Kidney (tissue), 14 donors: Measurements from ENCODE around the gene TBC1D10B. TPM values are rescaled to one million over a fixed set of nuclear protein-coding genes. Genes with fewer than 3 reads are reported as not detected.

Source experiments
- DNase-seq, 5 donors: peaks; one replicate each; pipeline ENCODE4 v3.0.0-alpha.2; 2013 to 2020
- FAIRE-seq: peaks from 2 replicates; lab custom pipeline; 2012; peaks lifted over from hg19 to GRCh38; lab: Jason Lieb, UNC
- H3K27ac ChIP-seq, 2 donors: one replicate each; pipeline ENCODE4 v1.7.0; 2013; ENCODE audit warnings: low read depth in 2 of 2, low read length in 2 of 2, inconsistent platforms in 1 of 2
- H3K27me3 ChIP-seq: one replicate; pipeline ENCODE4 v1.7.1; 2013; ENCODE audit warnings: low read length, inconsistent platforms; ENCODE audit not compliant: control insufficient read depth, insufficient read depth
- H3K36me3 ChIP-seq, 3 donors: one replicate each; pipeline versions ENCODE4 v1.7.0 to v1.7.1; 2013; ENCODE audit warnings: low read length in 3 of 3, control low read depth in 1 of 3, inconsistent platforms in 1 of 3; ENCODE audit not compliant: insufficient read depth in 3 of 3, control insufficient read depth in 2 of 3
- H3K4me1 ChIP-seq, 3 donors: one replicate each; pipeline versions ENCODE4 v1.7.0 to v1.7.1; 2013; ENCODE audit warnings: low read length in 3 of 3, inconsistent platforms in 1 of 3, low read depth in 1 of 3; ENCODE audit not compliant: control insufficient read depth in 2 of 3, insufficient read depth in 2 of 3
- H3K4me3 ChIP-seq, 3 donors: one replicate each; pipeline versions ENCODE4 v1.7.0 to v1.8.1; 2013; ENCODE audit warnings: low read length in 3 of 3, control low read depth in 1 of 3, inconsistent platforms in 1 of 3
- H3K9ac ChIP-seq, 3 donors: one replicate each; pipeline versions ENCODE4 v1.7.0 to v1.7.1; 2013; ENCODE audit warnings: low read length in 3 of 3, control low read depth in 1 of 3, inconsistent platforms in 1 of 3
- H3K9me3 ChIP-seq, 3 donors: one replicate each; pipeline versions ENCODE4 v1.7.0 to v1.7.1; 2013; ENCODE audit warnings: low read length in 3 of 3, control low read depth in 1 of 3, inconsistent platforms in 1 of 3; ENCODE audit not compliant: control insufficient read depth in 2 of 3, insufficient read depth in 1 of 3
- intact Hi-C: fragments of 100-400 bp; cut with DNase I; formaldehyde crosslinking; loops from one replicate; pipeline ENCODE4 v1.11.1; 2022
- polyA plus RNA-seq: library from polyadenylated mRNA; stranded (reverse); fragments of 350-450 nt; fragmentation: Illumina TruSeq; extraction: RNeasy Lipid Tissue Mini Kit (QIAGEN cat#74804); gene quantifications from one replicate; pipeline ENCODE4 v1.2.3, GENCODE V29; 2014; ENCODE audit warnings: low read depth, low replicate concordance; ENCODE audit not compliant: insufficient read depth
- total RNA-seq: library from RNA; stranded (reverse); fragmentation: NEBNext Ultra II Directional; extraction: Animal tissue kit (Norgen Biotek cat#: 25700); gene quantifications from one replicate; pipeline ENCODE4 v1.2.1, GENCODE V29; 2021
- TF ChIP-seq, protein P1 (sequence below): IDR thresholded peaks from 3 replicates; pipeline ENCODE4 v1.5.1; 2012; ENCODE audit warnings: mild to moderate bottlenecking, moderate library complexity, borderline replicate concordance; ENCODE audit not compliant: insufficient read depth; ENCODE audit errors: extremely low read depth
- donor health status: control.
- donor health status: control.
- donor health status: control.
- donor health status: control.
- donor health status: control.
- donor health status: DM: yes; HTN: yes; CAD: no.
- donor health status: Normal renal cell carcinoma (clear cell type).

Gene TBC1D10B
- total and polyA plus RNA-seq, 2 donors from 2014 or later: 30.1 to 32.7 TPM

DNA sequence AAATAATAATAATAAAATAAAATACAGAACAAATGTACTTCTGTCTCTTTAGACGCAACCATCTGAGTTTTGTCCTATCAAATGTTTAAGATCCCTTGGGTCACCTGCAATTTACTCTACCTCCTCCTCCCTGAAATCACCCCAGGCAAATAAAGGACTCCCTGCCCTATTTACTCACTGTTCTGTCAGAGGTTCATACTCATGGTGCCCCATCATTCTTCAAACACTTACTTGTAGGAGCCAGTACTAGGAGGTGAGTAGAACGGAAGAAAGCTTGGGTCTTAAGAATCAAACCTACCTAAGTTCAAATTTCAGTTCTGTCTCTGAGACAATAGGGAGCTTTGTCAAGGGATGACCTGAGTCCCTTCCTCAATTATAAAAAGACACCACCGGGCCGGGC lies 3.8 kb downstream of the TBC1D10B start:
- DNase-seq (no peak), FAIRE-seq (no peak)
- Histone ChIP-seq H3K27ac (no peak overlapping the region), H3K36me3 (peaks cover 0 to 17% (median 9%) of the 10 kb centered on the region in 3 donors), H3K4me3 (no peak overlapping the region), H3K4me1 (peaks cover 0 to 20% (median 4%) of the 10 kb centered on the region in 3 donors), H3K27me3 (no peaks in the 10 kb centered on the region), H3K9me3 (no peaks in the 10 kb centered on the region), H3K9ac (no peak overlapping the region)
- TF ChIP-seq, protein P1, sequence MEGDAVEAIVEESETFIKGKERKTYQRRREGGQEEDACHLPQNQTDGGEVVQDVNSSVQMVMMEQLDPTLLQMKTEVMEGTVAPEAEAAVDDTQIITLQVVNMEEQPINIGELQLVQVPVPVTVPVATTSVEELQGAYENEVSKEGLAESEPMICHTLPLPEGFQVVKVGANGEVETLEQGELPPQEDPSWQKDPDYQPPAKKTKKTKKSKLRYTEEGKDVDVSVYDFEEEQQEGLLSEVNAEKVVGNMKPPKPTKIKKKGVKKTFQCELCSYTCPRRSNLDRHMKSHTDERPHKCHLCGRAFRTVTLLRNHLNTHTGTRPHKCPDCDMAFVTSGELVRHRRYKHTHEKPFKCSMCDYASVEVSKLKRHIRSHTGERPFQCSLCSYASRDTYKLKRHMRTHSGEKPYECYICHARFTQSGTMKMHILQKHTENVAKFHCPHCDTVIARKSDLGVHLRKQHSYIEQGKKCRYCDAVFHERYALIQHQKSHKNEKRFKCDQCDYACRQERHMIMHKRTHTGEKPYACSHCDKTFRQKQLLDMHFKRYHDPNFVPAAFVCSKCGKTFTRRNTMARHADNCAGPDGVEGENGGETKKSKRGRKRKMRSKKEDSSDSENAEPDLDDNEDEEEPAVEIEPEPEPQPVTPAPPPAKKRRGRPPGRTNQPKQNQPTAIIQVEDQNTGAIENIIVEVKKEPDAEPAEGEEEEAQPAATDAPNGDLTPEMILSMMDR: no peak
- intact Hi-C loops: no loop called here

DNA sequence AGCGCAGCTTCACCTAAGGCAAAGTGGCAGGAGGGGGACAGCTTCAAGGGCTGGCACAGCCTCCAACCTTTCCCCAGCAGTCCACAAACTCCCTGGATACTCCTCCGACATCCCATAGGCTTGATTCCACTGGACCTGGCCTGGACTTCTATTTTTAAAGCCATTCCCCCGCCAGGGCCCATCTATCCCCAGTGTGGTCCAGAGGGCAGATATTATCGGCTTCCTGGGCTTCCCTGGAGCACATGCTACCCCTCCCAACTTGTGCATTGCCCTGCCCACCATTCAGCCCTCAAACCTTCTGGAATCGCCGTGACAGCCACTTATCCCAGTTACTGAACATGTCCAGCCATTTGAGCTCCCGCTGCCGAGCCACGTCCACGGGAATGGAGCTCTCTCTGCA lies 5.1 kb downstream of the TBC1D10B start:
- peaks cover 0 to 17% (median 4%) of the 10 kb centered on the region in 3 donors for H3K4me1 ChIP-seq
- no peaks in the 10 kb centered on the region for H3K9me3 ChIP-seq
- TF ChIP-seq, protein P1: no peak
- intact Hi-C loops: no loop called here
- no peak overlapping the region for H3K9ac ChIP-seq
- H3K36me3 ChIP-seq: peaks cover 0 to 17% (median 12%) of the 10 kb centered on the region in 3 donors
- H3K27ac ChIP-seq: no peak overlapping the region
- no peak overlapping the region for H3K4me3 ChIP-seq
- no peak for DNase-seq
- no peak for FAIRE-seq
- H3K27me3 ChIP-seq: no peaks in the 10 kb centered on the region

DNA sequence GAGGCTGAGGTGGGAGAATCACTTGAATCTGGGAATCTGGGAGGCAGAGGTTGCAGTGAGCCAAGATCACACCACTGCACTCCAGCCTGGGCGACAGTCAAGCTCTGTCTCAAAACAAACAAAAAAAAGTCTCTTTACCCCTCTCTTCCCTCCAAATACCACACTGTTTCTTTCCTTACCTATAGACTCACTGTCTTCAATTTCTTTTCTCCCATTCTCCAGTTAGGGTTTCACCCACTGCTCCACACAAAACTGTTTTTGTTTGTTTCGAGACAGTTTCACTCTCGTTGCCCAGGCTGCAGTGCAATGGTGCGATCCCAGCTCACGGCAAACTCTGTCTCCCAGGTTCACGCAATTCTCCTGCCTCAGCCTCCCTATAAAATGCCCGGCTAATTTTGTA lies 9.1 kb downstream of the TBC1D10B start:
- intact Hi-C loops: no loop called here
- TF ChIP-seq, protein P1: no peak
- no peaks in the 10 kb centered on the region for H3K27me3 ChIP-seq
- H3K36me3 ChIP-seq: peaks cover 2 to 29% (median 29%) of the 10 kb centered on the region in 3 donors
- DNase-seq (no peak), FAIRE-seq (no peak)
- H3K4me3 ChIP-seq: no peak overlapping the region
- H3K4me1 ChIP-seq: peaks cover 0 to 5% (median 4%) of the 10 kb centered on the region in 3 donors
- H3K9ac ChIP-seq: no peak overlapping the region
- no peaks in the 10 kb centered on the region for H3K9me3 ChIP-seq
- H3K27ac ChIP-seq: no peak overlapping the region

DNA sequence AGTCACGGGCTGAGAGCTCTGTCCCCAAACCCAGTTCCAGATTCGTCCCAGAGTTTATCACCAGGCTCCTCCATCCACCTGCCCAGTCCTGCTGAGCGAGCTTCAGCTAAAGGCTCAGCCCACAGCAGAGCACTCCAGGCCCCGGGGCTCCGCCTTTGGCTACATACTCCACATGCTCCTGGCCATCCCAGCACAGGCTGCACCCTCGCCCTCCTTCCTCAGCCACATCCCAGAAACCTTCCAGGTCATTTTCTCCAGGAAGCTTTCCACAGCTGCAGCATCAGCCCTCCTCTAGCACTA lies 10.5 kb downstream of the TBC1D10B start:
- FAIRE-seq (no peak), DNase-seq (no peak)
- H3K36me3 ChIP-seq: peaks cover 2 to 26% (median 22%) of the 10 kb centered on the region in 3 donors
- H3K27me3 ChIP-seq: no peaks in the 10 kb centered on the region
- H3K9ac ChIP-seq: no peak overlapping the region
- intact Hi-C loops: no loop called here
- no peak overlapping the region for H3K4me3 ChIP-seq
- H3K9me3 ChIP-seq: no peaks in the 10 kb centered on the region
- no peak overlapping the region for H3K27ac ChIP-seq
- TF ChIP-seq, protein P1: no peak
- H3K4me1 ChIP-seq: peaks cover 0 to 14% (median 10%) of the 10 kb centered on the region in 3 donors
